GM21528 (cell line): ENCODE results near the gene ANAPC15.
A peak's percentile ranks its signal among the peaks of the same experiment; 100 is the strongest.

Experiments
- ATAC-seq: cut with Tn5 transposase; IDR thresholded peaks from one replicate; pipeline ENCODE4 v1.9.1; 2021; ENCODE audit warnings: mild to moderate bottlenecking, moderate library complexity; ENCODE audit not compliant: unreplicated experiment, low FRiP score

Gene ANAPC15

DNA sequence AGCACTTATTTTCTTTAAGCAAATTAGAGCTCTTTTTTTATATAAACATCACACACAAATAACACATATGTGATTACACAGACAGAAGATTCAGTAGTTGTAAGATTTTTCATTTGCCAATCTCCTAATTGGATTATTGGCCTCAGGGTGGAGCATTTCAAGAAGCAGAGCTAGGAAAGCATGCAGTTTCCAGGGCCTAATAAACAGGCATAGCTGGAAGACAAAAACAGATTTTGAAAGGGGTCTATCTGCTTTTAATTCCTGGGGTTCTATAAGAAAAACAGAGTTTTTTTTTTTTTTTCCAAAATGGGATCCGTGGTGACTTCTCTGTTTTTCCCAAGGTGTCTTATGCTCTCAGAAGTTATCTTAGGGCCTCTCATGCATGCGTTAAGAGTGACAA, 15.4 kb upstream of the ANAPC15 start:
- ATAC-seq, result no peak

- no peak for ATAC-seq
These were observed 13.5 kb upstream of the ANAPC15 start for GRCh38 chr11:72125956-72126355.

- no peak for ATAC-seq
These were observed 11.6 kb upstream of the ANAPC15 start for GRCh38 chr11:72124046-72124445.

DNA sequence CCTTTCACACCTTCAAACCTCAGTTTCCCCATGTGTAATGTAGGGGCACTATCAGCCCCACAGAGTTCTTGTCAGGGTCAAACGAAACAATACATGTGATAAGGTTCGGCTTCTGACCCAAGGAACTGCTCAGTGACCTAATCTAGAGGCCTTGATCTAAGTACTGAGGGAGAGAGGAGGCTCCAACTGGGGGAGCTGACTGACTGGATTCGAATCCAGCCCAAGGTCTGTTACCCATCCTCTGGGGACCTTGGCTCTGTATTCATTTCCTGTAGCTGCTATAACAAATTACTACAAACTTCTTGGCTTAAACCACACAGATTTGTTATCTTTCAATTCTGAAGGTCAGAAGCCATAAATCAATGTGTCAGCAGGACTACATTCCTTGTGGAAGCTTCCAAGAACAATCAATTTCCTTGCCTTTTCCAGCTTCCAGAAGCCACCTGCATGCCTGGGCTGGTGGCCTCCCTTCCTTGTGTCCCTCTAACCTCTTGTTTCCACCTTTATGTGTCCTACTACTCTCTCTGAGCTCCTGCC, 10.7 kb upstream of the ANAPC15 start:
- no peak for ATAC-seq

DNA sequence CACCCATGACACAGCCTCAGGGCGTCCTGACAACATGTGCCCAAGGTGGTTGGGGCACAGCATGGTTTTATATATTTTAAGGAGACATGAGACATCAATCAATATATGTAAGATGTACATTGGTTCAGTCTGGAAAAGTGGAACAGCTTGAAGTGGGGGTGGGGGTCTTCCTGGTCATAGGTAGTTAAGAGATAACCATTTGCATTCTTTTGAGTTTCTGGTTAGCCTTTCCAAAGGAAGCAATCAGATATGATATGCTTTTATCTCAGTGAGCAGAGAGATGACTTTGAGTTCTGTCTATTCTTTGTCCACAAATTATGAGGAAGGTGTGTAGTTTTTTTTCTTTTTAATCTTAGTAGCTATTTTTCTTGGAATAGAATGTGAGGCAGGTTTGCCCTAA, 10.1 kb upstream of the ANAPC15 start:
- no peak for ATAC-seq

GRCh38 chr11:72120930-72121329, 8.4 kb upstream of the ANAPC15 start:
- ATAC-seq, result no peak

- ATAC-seq, result no peak
These were observed 6.7 kb upstream of the ANAPC15 start for GRCh38 chr11:72119198-72119597.

DNA sequence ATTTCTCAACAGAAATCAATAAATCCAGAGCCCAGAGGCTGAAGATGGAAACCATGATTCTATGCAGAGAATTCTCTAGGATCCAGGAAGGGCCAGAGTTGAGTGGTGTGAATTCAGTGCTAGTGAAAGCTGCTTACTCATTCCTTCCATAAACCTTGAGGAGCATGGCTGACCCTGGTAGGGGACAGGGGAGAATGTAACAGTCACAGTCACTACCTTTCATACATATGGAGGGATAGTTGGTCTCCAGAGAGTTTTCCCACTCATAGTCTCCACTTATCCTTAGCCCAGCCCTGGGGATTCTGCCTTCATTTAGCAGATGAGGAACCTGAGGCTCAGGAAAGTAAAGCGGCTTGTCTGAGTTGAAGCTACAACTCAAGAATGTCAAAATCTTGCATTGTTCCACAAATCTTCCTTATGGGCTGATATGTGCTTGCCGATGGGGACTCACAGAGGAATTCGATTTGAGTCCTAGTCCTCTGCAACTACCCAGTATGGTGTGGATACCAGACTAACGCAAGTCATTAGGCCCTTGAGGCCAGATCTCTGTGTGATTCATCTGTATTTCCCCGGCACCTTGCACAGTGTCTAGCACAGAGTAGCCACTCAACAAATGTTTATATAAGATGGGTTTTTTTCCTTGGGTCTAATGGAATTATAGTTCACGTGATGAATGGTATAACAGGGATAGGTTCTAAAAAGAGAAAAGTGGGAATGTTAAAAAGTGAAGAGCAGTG, 3.7 kb upstream of the ANAPC15 start:
- ATAC-seq, result no peak

GRCh38 chr11:72114570-72114969, 2.1 kb upstream of the ANAPC15 start:
- no peak for ATAC-seq

DNA sequence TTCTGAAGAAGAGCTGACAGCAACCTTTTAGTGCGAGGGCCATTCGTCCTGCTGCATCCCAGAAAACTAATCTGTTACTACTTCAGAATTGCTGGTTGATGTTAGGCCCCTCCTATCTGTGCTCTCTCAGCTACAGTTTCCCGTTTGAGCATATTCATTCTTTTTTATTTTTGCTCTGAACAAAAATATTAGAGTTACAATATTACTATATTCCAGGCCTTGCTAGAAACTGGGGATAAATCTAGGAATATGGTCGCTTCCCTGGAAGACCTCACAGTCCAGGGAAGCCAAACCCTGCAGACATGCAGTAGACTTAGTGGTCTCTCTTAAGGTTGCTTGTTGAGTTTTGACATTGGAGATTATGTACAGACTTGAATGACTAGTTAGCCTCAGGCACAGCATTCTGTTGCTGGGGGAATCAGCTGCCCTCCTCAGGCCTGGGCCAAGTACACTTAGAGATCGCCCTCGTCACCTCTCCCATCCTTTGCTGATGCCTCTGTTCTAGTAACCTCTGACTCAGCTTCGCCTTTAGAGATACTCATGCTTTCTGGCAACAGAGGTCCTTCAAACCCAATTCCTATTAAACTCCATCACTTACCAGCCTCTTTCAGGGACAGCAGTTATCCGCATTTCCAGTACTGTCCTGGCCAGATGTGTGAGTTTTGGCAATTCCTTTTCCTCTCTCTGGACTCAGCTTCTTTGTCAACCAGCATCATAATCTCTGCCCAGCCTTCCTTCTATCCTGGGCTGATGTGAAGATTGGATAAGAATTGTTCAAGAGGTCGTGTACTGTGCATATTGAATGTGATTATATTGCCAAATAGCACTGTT, 698 bp upstream of the ANAPC15 start:
- no peak for ATAC-seq

- ATAC-seq, result peak; percentile 3
These were observed 974 bp downstream of the ANAPC15 start for GRCh38 chr11:72111300-72112142.

DNA sequence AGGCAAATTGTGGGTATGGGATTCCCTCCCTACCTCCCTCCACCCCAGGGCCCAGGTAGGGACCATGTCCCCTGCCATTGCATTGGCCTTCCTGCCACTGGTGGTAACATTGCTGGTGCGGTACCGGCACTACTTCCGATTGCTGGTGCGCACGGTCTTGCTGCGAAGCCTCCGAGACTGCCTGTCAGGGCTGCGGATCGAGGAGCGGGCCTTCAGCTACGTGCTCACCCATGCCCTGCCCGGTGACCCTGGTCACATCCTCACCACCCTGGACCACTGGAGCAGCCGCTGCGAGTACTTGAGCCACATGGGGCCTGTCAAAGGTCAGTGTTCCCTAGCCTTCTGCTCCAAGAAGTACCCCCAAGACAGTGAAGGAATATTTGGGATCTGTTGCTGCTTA, 6.6 kb downstream of the ANAPC15 start, which contains the start of gene TOMT:
Gene TOMT, plus strand, starts transcription at position 37 of the 400 bp plus-strand sequence. Its CDS starts 28 bp downstream, at position 65.
- ATAC-seq, result no peak

DNA sequence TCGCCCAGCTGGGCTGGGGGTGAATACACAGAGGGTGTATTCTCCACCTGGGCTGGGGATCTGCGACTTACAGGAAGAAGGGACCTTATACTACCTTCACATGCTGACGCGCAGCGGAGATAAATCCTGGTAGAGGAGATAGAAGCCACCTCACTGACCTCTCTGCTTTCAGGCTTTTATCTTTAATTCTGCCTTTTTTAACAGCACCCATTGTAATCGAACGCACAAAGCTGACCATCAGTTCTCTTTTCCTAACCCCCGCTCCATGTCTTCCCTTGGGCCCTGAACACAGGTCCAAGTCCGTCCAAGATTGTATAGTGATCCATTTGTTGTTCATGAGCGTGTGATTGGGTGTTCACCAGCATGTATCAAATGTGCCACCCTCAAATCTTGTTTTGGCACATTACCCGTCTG, 8.7 kb downstream of the ANAPC15 start:
- no peak for ATAC-seq

DNA sequence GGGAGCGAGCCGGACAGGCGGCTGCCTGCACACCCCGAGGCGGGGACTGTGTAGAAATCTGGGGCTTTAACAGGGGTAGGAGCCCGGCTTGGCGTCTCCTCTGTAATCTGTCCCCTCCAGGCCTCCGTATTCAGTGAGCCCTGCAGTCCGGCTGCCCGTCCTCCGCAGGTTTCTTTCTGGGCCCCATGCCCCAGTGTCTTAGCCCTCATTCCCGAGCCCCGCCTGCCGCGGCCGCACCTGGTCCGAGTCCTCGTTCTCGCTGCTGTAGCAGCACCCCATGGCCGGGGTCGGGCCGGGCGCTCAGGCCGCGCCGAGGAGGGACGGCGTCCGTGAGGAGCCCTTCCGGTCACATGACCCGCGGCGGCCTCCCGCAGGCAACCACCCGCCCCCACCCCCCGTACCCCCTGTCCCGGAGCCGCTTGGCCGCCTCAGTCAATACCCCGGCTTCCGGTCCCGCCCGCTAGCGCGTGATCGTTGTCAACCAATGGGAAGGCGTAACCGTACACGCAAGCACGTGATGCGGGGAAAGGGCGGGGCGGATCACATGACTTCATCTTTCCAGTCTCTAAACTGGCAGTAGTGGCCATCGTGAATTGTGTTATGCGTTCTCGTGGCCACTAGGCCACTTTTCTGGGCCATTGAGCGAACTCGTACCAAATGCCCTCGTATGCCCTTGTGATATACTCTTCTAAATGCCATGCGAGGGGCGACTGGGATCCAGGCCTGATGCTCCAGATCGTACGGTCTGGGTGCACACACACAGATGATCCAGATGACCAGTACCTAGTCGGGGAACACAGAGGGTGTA, 9.3 kb downstream of the ANAPC15 start, which contains the start of gene LAMTOR1:
Gene LAMTOR1, minus strand, starts transcription at position 352 of the 808 bp plus-strand sequence. Its CDS starts 73 bp downstream, at position 279.
- ATAC-seq, result peak; percentile 78

GRCh38 chr11:72102631-72102945, 9.9 kb downstream of the ANAPC15 start:
- ATAC-seq, result no peak

- no peak for ATAC-seq
These were observed 10.3 kb downstream of the ANAPC15 start for GRCh38 chr11:72102162-72102561.

- ATAC-seq, result no peak
These were observed 12.0 kb downstream of the ANAPC15 start for GRCh38 chr11:72100462-72100861.

DNA sequence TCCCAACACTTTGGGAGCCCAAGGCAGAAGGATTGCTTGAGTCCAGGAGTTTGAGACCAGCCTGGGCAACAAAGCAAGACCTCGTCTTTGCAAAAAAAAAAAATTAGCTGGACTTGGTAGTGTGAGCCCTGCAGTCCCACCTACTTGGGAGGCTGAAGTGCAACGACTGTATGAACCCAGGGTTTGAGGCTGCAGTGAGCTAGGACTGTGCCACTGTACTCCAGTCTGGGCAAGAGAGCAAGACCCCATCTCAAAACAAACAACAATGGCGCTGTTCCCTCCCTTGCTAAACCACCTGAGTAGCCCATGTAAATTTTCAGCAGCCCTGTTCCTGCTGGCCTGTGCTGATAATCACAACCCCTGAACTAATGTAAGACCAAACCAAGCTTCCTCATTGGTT, 12.5 kb downstream of the ANAPC15 start:
- no peak for ATAC-seq

- ATAC-seq, result no peak
These were observed 13.8 kb downstream of the ANAPC15 start for GRCh38 chr11:72098741-72099140.

GRCh38 chr11:72091292-72091691, 21.2 kb downstream of the ANAPC15 start:
- no peak for ATAC-seq
